Activated B cell treated with CpG ODN at 0.5 μM for 24 hours (primary cell): ENCODE data around the gene RABGAP1L. TPM values are rescaled to one million over a fixed set of nuclear protein-coding genes. Genes with fewer than 3 reads are reported as not detected.

Experiments
- ATAC-seq: fragments of 200-7000 bp; cut with Tn5 transposase; one replicate; pipeline ENCODE4 v1.10.0; 2021; ENCODE audit warnings: low read depth, mild to moderate bottlenecking, moderate library complexity
- CTCF ChIA-PET: fragments of 350-600 bp; sonication (Branson Sonifier 250); formaldehyde crosslinking; loops from one replicate; lab custom pipeline; 2021; ENCODE audit warnings: antibody characterized with exemption; lab: Charles Lee
- POLR2A ChIA-PET: fragments of 350-600 bp; sonication (Branson Sonifier 250); formaldehyde crosslinking; loops from one replicate; lab custom pipeline; 2021; ENCODE audit warnings: antibody characterized with exemption; lab: Charles Lee
- DNase-seq: peaks from one replicate; pipeline ENCODE4 v3.0.0; 2022
- H3K27ac Mint-ChIP-seq: one replicate; pipeline ENCODE4 v1.8.0; 2020; ENCODE audit warnings: mixed read lengths
- H3K27me3 Mint-ChIP-seq: one replicate; pipeline ENCODE4 v1.8.0; 2021; ENCODE audit warnings: mixed read lengths
- H3K36me3 Mint-ChIP-seq: one replicate; pipeline ENCODE4 v1.8.0; 2021; ENCODE audit warnings: low read depth, mixed read lengths
- H3K4me1 Mint-ChIP-seq: one replicate; pipeline ENCODE4 v1.8.0; 2021; ENCODE audit warnings: mixed read lengths
- H3K4me3 Mint-ChIP-seq: one replicate; pipeline ENCODE4 v1.8.0; 2020; ENCODE audit warnings: mild to moderate bottlenecking, mixed read lengths
- H3K9me3 Mint-ChIP-seq: one replicate; pipeline ENCODE4 v1.8.0; 2020; ENCODE audit warnings: mixed read lengths
- intact Hi-C: fragments of 100-400 bp; cut with micrococcal nuclease; formaldehyde crosslinking; loops from one replicate; pipeline ENCODE4 v1.15.1; 2024
- total RNA-seq: library from RNA; stranded (reverse); gene quantifications from 2 replicates; pipeline ENCODE4 v1.2.3, GENCODE V29; 2022
- TF ChIP-seq, protein P1 (sequence below): fragments of 200-600 bp; IDR thresholded peaks from one replicate; pipeline ENCODE4 v1.8.0; 2022; ENCODE audit warnings: antibody characterized with exemption, mild to moderate bottlenecking

RABGAP1L gene
- total RNA-seq, 1 donor from 2014 or later = 126 TPM

DNA sequence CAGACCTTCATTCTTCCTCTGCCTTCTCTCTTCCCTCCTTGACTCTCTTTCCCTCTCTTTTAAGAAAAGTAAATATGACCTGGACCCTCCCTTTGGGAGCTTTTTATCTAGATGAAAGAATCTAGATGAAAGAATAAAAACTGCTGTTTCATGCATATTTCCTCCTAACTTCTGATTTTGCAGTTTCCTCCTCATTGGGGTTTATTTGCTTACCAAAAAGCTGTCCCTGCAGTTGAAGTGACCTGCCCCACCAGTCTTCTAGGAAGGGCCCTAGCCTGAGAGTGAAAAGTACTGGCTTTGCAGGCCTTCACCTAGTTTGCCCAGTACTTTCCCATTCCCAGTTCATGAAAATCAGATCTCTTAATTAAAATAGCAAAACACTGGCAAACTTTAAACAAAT is 812.1 kb downstream of the RABGAP1L start:
- no peak overlapping the region for H3K4me3 Mint-ChIP-seq
- ATAC-seq = no peak
- TF ChIP-seq, protein P1, sequence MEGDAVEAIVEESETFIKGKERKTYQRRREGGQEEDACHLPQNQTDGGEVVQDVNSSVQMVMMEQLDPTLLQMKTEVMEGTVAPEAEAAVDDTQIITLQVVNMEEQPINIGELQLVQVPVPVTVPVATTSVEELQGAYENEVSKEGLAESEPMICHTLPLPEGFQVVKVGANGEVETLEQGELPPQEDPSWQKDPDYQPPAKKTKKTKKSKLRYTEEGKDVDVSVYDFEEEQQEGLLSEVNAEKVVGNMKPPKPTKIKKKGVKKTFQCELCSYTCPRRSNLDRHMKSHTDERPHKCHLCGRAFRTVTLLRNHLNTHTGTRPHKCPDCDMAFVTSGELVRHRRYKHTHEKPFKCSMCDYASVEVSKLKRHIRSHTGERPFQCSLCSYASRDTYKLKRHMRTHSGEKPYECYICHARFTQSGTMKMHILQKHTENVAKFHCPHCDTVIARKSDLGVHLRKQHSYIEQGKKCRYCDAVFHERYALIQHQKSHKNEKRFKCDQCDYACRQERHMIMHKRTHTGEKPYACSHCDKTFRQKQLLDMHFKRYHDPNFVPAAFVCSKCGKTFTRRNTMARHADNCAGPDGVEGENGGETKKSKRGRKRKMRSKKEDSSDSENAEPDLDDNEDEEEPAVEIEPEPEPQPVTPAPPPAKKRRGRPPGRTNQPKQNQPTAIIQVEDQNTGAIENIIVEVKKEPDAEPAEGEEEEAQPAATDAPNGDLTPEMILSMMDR = no peak
- ChIA-PET POLR2A (interaction anchor here (4.7 kb wide), 1 partner anchor 28 kb away, joined by 34 read pairs; the partner anchor contains the start of gene CACYBP), CTCF (interaction anchor here (2.2 kb wide), 1 partner anchor 11 kb away, joined by 9 read pairs; no protein-coding TSS in a partner anchor)
- no peaks in the 10 kb centered on the region for H3K27me3 Mint-ChIP-seq
- peaks cover 42% of the 10 kb centered on the region for H3K4me1 Mint-ChIP-seq
- H3K9me3 Mint-ChIP-seq = no peaks in the 10 kb centered on the region
- intact Hi-C loops = no loop called here
- no peak for DNase-seq
- peaks cover 44% of the 10 kb centered on the region for H3K36me3 Mint-ChIP-seq
- peak overlapping the region; percentile 46 for H3K27ac Mint-ChIP-seq

DNA sequence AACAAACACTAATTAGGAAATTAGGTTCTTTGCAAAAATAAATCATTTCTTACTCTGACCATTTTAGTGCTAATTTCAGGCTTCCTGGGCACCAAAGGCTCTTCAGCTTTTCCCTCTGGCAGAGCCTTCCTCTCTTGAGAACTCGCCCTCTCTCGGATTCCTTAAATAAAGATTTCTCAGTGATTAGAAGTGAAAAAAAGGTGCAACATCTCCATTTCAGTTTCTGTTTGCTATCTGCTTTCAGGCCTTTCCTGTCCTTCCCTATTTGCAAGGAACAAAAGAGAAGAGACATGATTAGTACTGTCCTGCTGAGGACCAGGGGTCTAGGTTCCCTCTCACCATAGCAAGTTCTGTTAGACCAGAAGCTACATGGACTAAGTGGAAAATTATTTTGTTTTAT is 812.6 kb downstream of the RABGAP1L start:
- H3K27me3 Mint-ChIP-seq = no peaks in the 10 kb centered on the region
- DNase-seq (no peak), ATAC-seq (no peak)
- TF ChIP-seq, protein P1 = no peak
- intact Hi-C loops = no loop called here
- peak overlapping the region; percentile 36 for H3K27ac Mint-ChIP-seq
- no peak overlapping the region for H3K4me3 Mint-ChIP-seq
- peaks cover 45% of the 10 kb centered on the region for H3K4me1 Mint-ChIP-seq
- no peaks in the 10 kb centered on the region for H3K9me3 Mint-ChIP-seq
- peaks cover 48% of the 10 kb centered on the region for H3K36me3 Mint-ChIP-seq
- POLR2A ChIA-PET = interaction anchor here (4.7 kb wide), 1 partner anchor 27 kb away, joined by 34 read pairs; the partner anchor contains the start of gene CACYBP
- CTCF ChIA-PET = no interaction called here

DNA sequence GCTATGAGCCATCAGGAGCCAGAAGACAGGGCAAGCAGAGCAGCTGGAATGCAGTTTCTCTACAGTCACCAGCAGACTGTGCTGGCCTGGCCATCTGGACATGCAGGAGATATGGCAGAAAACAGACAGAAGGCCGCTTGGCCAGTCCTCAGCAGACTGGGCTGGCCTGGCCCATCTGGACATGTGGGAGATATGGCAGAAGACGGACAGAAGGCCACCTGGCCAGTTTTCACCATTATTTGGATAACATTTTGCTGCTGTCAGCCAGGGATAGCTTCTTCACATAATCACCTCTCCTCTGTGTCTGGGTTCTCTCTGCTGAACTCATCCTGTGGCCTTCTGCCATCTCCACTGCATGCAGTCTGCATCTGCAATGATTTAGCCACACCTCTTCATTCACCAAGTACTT is 815.4 kb downstream of the RABGAP1L start:
- ATAC-seq (no peak), DNase-seq (no peak)
- ChIA-PET CTCF (interaction anchor here (0.8 kb wide), 1 partner anchor 9 kb away, joined by 3 read pairs; no protein-coding TSS in a partner anchor), POLR2A (interaction anchor here (1.2 kb wide), 1 partner anchor 25 kb away, joined by 4 read pairs; the partner anchor contains the start of gene CACYBP)
- no peak overlapping the region for H3K27ac Mint-ChIP-seq
- TF ChIP-seq, protein P1 = no peak
- intact Hi-C loops = no loop called here
- no peak overlapping the region for H3K4me3 Mint-ChIP-seq
- H3K4me1 Mint-ChIP-seq = peaks cover 18% of the 10 kb centered on the region
- no peaks in the 10 kb centered on the region for H3K27me3 Mint-ChIP-seq
- H3K9me3 Mint-ChIP-seq = no peaks in the 10 kb centered on the region
- peaks cover 55% of the 10 kb centered on the region for H3K36me3 Mint-ChIP-seq

DNA sequence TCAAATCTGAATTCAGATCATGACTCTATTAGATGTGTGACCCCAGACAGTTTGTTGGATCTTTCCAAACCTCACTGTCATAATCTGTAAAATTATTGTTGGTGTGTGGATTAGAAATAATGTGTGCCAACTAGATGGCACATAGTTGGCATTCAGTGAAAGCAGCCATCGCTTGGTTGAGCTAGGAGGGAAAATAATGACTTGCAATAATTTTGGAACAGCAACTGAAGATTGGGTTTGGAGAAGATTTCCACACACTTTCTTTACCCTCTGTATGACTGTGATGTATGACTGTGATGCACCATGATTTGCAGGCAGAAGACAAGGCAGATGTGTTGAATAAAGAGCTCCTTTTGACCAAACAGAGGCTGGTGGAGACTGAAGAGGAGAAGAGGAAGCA is 816.4 kb downstream of the RABGAP1L start:
- no peaks in the 10 kb centered on the region for H3K9me3 Mint-ChIP-seq
- peaks cover 55% of the 10 kb centered on the region for H3K36me3 Mint-ChIP-seq
- peaks cover 20% of the 10 kb centered on the region for H3K4me1 Mint-ChIP-seq
- DNase-seq (no peak), ATAC-seq (no peak)
- no peaks in the 10 kb centered on the region for H3K27me3 Mint-ChIP-seq
- H3K27ac Mint-ChIP-seq = no peak overlapping the region
- ChIA-PET CTCF (no interaction called here), POLR2A (no interaction called here)
- TF ChIP-seq, protein P1 = no peak
- no peak overlapping the region for H3K4me3 Mint-ChIP-seq
- intact Hi-C loops = no loop called here

DNA sequence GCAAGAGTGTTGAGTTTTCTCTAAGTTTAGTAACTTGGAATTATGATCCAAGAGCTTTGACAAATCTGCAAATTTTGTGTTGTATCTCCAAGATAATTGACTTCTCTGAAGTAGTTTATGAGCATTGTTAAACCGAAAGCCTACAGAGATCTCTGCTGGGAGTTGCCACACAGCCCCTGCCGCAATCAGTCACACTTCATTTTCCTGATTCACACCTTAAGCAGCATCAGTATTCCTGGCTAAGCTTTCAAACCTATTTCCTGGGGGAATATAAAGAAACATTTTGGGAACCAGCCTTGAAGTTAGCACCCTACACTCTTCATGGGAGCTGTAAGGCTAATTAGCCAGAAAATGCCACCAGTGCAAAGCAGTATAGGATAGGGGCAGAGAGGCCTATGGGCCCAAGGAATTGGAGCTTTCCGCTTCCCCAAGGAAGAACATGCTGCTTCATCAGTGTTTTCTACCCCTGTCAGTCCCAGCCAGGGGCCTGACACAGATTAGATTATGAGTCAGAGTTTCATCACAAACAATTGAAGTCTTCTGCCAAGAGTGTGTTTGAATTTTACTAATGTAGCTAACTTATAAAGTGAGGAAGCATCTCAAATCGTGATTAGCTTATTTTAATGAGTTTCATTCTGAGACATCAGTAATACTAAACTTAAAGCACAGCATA is 817.3 kb downstream of the RABGAP1L start:
- no peak for ATAC-seq
- no peak overlapping the region for H3K4me3 Mint-ChIP-seq
- POLR2A ChIA-PET = interaction anchor here (0.7 to 0.9 kb wide), 2 partner anchors 22 to 23 kb away, joined by 3 read pairs; partner anchors contain the start of gene CACYBP
- CTCF ChIA-PET = no interaction called here
- no peaks in the 10 kb centered on the region for H3K27me3 Mint-ChIP-seq
- DNase-seq = no peak
- H3K4me1 Mint-ChIP-seq = peaks cover 20% of the 10 kb centered on the region
- H3K36me3 Mint-ChIP-seq = peaks cover 56% of the 10 kb centered on the region
- TF ChIP-seq, protein P1 = no peak
- no peaks in the 10 kb centered on the region for H3K9me3 Mint-ChIP-seq
- intact Hi-C loops = no loop called here
- peak overlapping the region; percentile 7 for H3K27ac Mint-ChIP-seq
